ENCODE measurements around the gene DYNLT4.
"Not testable (repeated sequence)": the region's sequence is repeated elsewhere in the genome, so short reads cannot be mapped to it uniquely, and the experiment has no call there.

The DYNLT4 gene

DNA sequence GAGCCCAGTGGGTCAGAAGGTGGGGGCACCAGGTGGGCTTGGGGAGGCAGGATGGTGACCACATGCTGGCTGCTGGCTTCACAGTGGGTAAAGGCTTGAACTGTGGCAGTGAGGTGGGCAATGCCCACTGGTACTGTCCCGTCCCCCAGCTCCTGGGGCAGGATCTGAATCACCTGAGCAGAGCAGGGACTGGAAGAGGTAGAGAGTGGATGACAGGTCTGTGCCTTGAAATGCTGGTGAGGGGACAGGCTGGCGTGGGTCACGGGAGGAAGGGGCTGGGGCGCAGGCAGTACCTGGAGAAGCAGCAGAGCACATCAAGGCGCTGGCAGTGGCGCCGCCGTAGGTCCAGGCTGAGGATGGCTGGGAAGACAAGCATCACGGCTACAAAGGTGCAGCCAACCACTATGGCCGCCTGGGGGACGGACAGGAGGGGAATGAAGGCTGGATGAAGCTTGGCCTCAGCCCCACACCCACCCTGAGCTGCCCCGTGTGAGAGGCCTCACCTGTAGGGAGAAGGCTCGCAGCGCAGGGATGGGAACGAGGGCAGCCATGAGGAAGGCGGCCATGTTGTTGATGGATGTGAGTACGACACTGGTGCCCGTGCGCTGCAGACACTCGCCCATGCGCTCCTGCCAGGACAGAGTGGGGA, 21.0 kb upstream of the DYNLT4 start:
- no peak for DNase-seq

GRCh38 chr1:44827197-44828002, 20.2 kb upstream of the DYNLT4 start:
- DNase-seq: no peak

GRCh38 chr1:44826375-44827196, 19.4 kb upstream of the DYNLT4 start:
- DNase-seq: no peak

DNA sequence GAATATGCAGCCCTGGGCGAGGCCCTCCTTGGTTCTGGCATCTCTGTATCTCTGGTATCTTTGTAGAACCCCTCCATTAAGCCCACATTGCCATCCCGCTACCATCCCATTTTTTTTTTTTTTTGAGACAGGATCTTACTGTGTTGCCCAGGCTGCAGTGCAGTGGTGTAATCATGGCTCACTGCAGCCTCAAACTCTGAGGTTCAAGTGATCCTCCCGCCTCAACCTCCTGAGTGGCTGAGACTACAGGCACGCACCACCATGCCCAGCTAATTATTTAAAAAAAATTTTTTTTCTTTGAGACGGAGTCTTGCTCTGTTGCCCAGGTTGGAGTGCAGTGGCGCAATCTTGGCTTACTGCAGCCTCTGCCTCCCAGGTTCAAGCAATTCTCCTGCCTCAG, 17.2 kb upstream of the DYNLT4 start:
- not testable (repeated sequence) for DNase-seq

DNA sequence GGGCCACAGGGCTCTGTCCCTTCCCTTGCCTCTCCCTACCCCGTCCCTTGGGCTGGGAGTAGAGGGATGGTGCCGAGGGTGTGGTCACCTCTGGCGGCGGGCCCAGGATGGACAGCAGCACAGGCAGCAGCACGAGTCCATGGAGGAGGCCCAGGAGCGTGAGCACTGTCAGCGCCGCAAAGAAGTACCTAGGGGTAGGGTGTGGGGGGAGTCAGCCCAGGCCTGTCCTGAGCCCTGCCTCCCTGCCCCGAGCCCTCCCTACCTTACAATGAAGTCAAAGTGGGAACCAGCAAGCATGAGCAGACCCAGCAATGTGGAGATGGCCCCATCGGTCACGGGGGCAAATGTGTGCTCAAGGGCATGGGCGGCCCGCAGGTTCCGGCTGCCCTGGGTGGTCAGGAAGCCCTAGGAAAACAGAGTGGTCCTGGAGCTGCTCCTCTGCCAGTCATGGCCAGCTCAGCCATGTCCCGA, 15.9 kb upstream of the DYNLT4 start:
- DNase-seq: no peak

DNA sequence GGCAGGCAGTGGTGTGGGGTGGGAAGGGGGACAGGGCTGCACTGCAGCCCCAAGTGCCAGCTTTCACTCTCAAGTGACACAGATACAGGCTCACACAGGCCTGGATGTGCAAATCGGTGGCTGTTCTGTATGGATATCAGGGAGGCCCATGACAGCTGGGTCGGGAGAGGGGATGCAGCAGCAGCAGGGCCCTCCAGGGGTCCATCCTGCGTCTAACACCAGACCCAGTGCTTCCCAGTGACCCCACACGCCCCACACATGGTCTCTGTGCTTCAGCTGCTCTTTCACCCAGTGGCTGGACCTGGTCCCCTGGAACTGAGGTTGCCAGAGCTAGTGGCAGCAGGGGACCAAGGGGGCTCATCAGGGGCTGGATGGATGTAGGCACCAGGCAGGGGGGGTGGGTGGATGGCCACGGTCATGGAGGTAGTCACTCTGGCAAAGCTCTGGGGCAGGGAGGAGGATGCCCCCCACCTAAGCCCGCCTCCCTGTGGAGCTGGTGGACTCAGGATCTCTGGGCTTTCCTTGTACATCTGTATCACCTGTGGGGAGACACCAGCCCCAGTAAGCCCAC, 15.1 kb upstream of the DYNLT4 start:
- no peak for DNase-seq

DNA sequence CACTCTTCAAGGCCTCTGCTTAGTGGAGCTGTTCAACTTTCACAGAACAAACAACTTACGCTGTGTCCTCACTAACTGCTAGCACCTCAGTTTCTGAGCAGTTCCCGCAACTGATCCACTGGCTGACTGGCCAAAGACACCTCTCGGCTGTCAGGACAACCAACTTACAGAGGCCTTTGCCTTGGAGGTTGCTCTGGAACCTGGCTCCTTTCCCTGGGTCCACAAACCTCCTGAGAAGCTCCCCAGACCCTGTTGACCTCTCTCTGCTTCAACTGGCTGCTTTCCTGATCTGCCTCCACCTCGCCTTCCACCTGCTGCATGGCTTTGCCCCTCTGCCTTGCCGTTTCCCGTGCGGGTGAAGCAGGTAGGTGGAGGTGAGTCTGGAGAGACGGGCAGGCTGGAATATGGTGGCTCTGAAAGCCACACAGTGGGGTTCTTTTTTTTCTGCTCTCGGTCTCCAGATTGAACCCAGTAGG, 14.1 kb upstream of the DYNLT4 start:
- DNase-seq: no peak

GRCh38 chr1:44820328-44821239, 13.4 kb upstream of the DYNLT4 start:
- DNase-seq: peak; percentile 26

- DNase-seq: peak; percentile 87
These were observed 12.6 kb upstream of the DYNLT4 start for GRCh38 chr1:44819608-44820327.

DNA sequence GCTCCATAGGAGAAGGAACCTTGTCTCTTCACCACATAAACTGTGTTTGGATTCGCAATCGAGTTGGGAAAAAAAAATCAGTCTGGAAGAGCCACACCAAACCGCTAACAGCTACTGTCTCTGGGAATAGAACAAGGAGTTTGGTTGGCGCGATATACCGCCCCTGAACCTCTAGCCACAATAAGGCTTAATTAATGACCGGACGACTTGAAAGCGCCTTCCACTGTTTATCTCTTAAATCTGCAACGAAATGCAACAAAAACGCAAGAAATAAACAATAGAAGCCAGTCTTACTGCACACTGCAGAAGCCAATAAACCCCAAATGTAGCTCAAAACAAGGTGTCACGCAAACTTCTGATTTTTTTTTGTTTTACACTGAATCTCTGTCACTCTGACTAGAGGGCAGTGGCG, 12.1 kb upstream of the DYNLT4 start:
- no peak for DNase-seq

- DNase-seq: peak; percentile 15
These were observed 10.8 kb upstream of the DYNLT4 start for GRCh38 chr1:44817771-44818495.

GRCh38 chr1:44817307-44817706, 10.2 kb upstream of the DYNLT4 start:
- DNase-seq: no peak

DNA sequence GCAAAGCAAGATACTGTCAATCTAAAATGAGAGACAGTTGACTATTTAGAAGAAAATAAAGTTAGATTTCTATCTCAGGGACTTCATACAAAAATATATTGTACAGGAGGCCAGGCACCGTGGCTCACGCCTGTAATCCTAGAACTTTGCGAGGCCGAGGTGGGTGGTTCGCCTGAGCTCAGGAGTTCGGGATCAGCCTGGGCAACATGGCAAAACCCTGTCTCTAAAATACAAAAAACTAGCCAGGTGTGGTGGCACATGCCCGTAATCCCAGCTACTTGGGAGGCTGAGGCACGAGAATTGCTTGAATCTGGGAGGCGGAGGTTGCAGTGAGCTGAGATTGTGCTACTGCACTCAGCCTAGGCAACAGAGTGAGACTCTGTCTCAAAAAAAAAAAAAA, 8.8 kb upstream of the DYNLT4 start:
- DNase-seq: peak; percentile 16

GRCh38 chr1:44812822-44813543, 5.8 kb upstream of the DYNLT4 start:
- peak; percentile 38 for DNase-seq

GRCh38 chr1:44811234-44811633, 4.1 kb upstream of the DYNLT4 start:
- DNase-seq: peak; percentile 17

DNA sequence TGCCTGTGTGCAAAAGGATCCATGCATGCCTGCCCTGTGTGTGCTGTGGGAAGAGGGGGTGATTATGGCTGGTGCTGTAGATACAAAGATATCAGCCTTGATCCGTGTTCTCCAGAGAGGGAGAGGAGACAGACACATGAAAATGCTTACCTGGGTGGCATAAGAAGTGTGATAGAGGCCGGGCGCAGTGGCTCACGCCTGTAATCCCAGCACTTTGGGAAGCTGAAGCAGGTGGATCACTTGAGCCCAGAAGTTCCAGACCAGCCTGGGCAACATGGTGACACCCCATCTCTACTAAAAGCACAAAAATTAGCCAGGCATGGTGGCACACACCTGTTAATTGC, 3.6 kb upstream of the DYNLT4 start:
- DNase-seq: peak; percentile 31

DNA sequence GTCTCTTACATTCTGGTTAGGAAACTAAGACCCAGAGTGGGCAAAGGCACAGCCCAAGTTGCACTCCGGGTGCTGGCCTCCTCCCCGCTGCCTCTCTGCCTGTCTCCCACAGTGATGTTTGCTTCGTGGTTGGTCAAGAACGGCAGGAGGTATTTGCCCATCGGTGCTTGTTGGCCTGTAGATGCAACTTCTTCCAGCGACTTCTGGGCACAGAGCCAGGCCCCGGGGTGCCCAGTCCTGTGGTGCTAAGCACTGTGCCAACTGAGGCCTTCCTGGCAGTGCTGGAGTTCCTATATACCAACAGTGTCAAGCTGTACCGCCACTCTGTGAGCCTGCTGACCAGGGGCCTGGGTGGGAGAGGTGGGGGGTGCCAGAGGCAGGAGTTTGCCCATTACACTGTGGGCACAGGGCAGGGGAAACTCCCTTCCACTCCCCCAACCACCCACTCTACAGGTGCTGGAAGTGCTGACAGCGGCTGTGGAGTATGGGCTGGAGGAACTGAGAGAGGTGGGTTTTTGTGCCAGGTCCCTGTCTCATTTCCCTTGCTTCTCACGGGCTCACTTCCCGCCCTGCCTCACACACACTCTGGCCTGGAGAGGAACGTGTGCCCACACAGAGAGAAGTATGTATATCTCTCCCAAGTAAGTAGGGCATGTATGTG, 3.1 kb upstream of the DYNLT4 start:
- DNase-seq: peak; percentile 54

DNA sequence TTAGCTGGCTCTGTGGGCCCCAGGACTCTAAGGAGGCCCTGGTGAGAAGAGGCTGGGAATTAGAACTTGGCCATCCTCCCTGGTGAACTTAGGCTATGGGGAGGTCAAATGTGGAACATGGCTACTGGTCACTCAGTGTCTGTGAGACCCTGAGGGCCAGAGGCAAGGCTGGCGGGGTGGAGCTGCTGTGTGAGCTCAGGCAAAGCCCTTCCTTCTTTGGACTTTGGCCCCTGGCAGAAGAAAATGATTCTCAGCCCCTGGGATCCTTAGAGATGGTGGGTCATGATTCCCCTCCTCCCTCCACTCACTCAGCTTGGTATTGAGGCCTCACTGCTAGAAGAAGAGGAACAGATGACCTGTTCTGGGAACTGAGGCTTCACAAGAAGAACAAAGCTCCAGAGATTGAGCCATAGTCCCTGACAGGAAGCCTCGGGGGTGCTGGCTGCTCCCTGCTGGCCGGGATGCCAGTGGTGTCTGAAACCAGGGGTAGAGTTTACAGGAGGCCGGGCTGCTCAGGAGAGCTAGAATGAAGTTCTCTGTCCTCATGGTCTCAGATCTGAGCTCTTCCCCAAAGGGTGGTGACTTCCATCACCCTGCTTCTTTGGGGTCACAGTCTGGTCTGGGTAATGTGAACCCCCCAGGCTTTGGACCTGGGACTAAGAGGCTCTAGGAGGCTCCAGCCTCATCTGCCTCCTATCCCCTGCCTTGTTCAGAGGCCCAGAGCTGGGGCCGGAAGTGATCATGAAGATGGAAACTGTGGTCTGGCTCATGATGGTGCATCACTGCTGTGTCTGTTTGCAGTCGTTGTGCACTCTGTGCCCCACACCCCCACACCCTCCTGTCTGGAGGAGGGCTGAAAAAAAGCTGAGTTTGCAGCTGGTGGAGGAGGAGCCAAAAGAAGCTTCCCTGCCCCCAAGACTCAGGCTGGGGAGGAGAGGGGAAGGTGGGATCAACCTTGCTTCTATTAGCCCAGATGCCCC, 2.1 kb upstream of the DYNLT4 start:
- DNase-seq: peak; percentile 84

All from activated T-cell treated with anti-CD3 and anti-CD28 coated beads, Interleukin-2, amount 50 U/mL, for 1 hour (primary cell).